Fibroblast of lung (primary cell): ENCODE data around the gene ERLIN1. TPM values are rescaled to one million over a fixed set of nuclear protein-coding genes. Genes with fewer than 3 reads are reported as not detected.

ENCODE experiments used
- DNase-seq, 2 donors: peaks; one replicate each; pipeline versions ENCODE4 v3.0.0 to v3.0.0-alpha.2; 2010; ENCODE audit warnings: low read depth in 2 of 2
- H2AFZ ChIP-seq: 2 replicates; pipeline ENCODE4 v1.5.1; 2012; ENCODE audit warnings: low read length, control low read depth, inconsistent platforms
- H3K27ac ChIP-seq: 2 replicates; pipeline ENCODE4 v1.5.1; 2011; ENCODE audit warnings: low read length, control low read depth; ENCODE audit not compliant: insufficient read depth
- H3K27me3 ChIP-seq: 2 replicates; pipeline ENCODE4 v1.5.1; 2011; ENCODE audit warnings: mild to moderate bottlenecking, low read length; ENCODE audit not compliant: control insufficient read depth, insufficient read depth
- H3K36me3 ChIP-seq: 2 replicates; pipeline ENCODE4 v1.5.1; 2011; ENCODE audit warnings: low read length; ENCODE audit not compliant: control insufficient read depth, insufficient read depth
- H3K4me1 ChIP-seq: 2 replicates; pipeline ENCODE4 v1.5.1; 2011; ENCODE audit warnings: low read length; ENCODE audit not compliant: control insufficient read depth, insufficient read depth; ENCODE audit errors: extremely low read depth
- H3K4me2 ChIP-seq: 2 replicates; pipeline ENCODE4 v1.5.1; 2011; ENCODE audit warnings: low read length, control low read depth; ENCODE audit not compliant: insufficient read depth; ENCODE audit errors: extremely low read depth
- H3K4me3 ChIP-seq, 4 experiments: fragments of 200-600 bp in 1 of 4; sonication (generic) in 1 of 4; replicated peaks in 1 of 4; 2 replicates each; pipeline ENCODE4 v1.5.1; 2011 to 2016; ENCODE audit warnings: low read length in 4 of 4, low read depth in 3 of 4, mild to moderate bottlenecking in 3 of 4, control low read depth in 2 of 4, inconsistent platforms in 1 of 4, mixed read lengths in 1 of 4; ENCODE audit not compliant: insufficient read depth in 1 of 4; ENCODE audit errors: control extremely low read depth in 1 of 4
- H3K79me2 ChIP-seq: 2 replicates; pipeline ENCODE4 v1.5.1; 2012; ENCODE audit warnings: mild to moderate bottlenecking, low read length, inconsistent platforms; ENCODE audit not compliant: control insufficient read depth, insufficient read depth
- H3K9ac ChIP-seq: 2 replicates; pipeline ENCODE4 v1.5.1; 2011; ENCODE audit warnings: mild to moderate bottlenecking, low read length, control low read depth; ENCODE audit not compliant: insufficient read depth
- H3K9me3 ChIP-seq: 2 replicates; pipeline ENCODE4 v1.5.1; 2012; ENCODE audit warnings: low read depth, low read length; ENCODE audit not compliant: control insufficient read depth, insufficient read depth
- H4K20me1 ChIP-seq: 2 replicates; pipeline ENCODE4 v1.5.1; 2011; ENCODE audit warnings: low read length; ENCODE audit not compliant: control insufficient read depth, insufficient read depth; ENCODE audit errors: extremely low read depth
- CTCF ChIP-seq, 2 donors: IDR thresholded peaks in 1 of 2; conservative IDR thresholded peaks in 1 of 2; 1 replicate in 1 of 2; 2 replicates in 1 of 2; pipeline ENCODE4 v1.5.1; 2011 to 2012; ENCODE audit warnings: low read length in 2 of 2, control low read depth in 1 of 2, inconsistent platforms in 1 of 2, low read depth in 1 of 2, mild to moderate bottlenecking in 1 of 2
- EZH2 ChIP-seq: IDR thresholded peaks from 2 replicates; pipeline ENCODE4 v1.5.1; 2012; ENCODE audit warnings: low read length, control low read depth, mild to moderate bottlenecking; ENCODE audit errors: missing control alignments
- polyA plus RNA-seq, 2 donors: library from polyadenylated mRNA; depleted of rRNA in 1 of 2; stranded (reverse) in 1 of 2; unstranded in 1 of 2; fragments of >200 nt; gene quantifications; 2 replicates each; pipeline ENCODE4 v1.2.1, GENCODE V29; 2011 to 2012; ENCODE audit warnings: missing spikeins in 1 of 2
- total RNA-seq: library from RNA; depleted of rRNA; stranded (reverse); fragments of >200 nt; gene quantifications from 2 replicates; pipeline ENCODE4 v1.2.1, GENCODE V29; 2014

ERLIN1 gene
- total and polyA plus RNA-seq, 2 donors (not counting 1 experiment from before 2014, with no cell fraction given): 52.8 to 74.7 TPM

- no peaks in the 10 kb centered on the region for H3K27me3 ChIP-seq
- H3K4me3 ChIP-seq: no peak overlapping the region
- H3K27ac ChIP-seq: no peak overlapping the region
- no peak for DNase-seq
- no peaks in the 10 kb centered on the region for H4K20me1 ChIP-seq
- TF ChIP-seq CTCF (conservative IDR thresholded peaks at IDR 0.05 in 1 of 2, IDR thresholded peaks at IDR 0.05 in 1 of 2; ENCODE audit: low read depth in 1 of 2, low read length in 2 of 2) (no peak), EZH2 (no peak)
- H3K36me3 ChIP-seq: no peaks in the 10 kb centered on the region
- no peak overlapping the region for H2AFZ ChIP-seq
- no peaks in the 10 kb centered on the region for H3K9me3 ChIP-seq
- H3K79me2 ChIP-seq: no peaks in the 10 kb centered on the region
- no peak overlapping the region for H3K4me2 ChIP-seq
- H3K9ac ChIP-seq: no peak overlapping the region
- H3K4me1 ChIP-seq: no peaks in the 10 kb centered on the region
Measured at GRCh38 chr10:100163704-100164621, 21.9 kb downstream of the ERLIN1 start.

- no peak for TF ChIP-seq CTCF (conservative IDR thresholded peaks at IDR 0.05 in 1 of 2, IDR thresholded peaks at IDR 0.05 in 1 of 2; ENCODE audit: low read depth in 1 of 2, low read length in 2 of 2)
- no peak for TF ChIP-seq EZH2
- Histone ChIP-seq H3K79me2 (no peaks in the 10 kb centered on the region), H4K20me1 (no peaks in the 10 kb centered on the region), H3K9me3 (no peaks in the 10 kb centered on the region), H3K9ac (no peak overlapping the region), H3K27ac (no peak overlapping the region), H3K4me3 (no peak overlapping the region), H3K27me3 (no peaks in the 10 kb centered on the region), H3K4me2 (no peak overlapping the region), H3K4me1 (no peaks in the 10 kb centered on the region), H3K36me3 (no peaks in the 10 kb centered on the region), H2AFZ (no peak overlapping the region)
- DNase-seq: no peak
Measured at GRCh38 chr10:100162696-100163095, 23.1 kb downstream of the ERLIN1 start.

- H3K27ac ChIP-seq: no peak overlapping the region
- H3K4me3 ChIP-seq: no peak overlapping the region
- H3K9me3 ChIP-seq: no peaks in the 10 kb centered on the region
- peaks cover 2% of the 10 kb centered on the region for H3K36me3 ChIP-seq
- H3K4me1 ChIP-seq: no peaks in the 10 kb centered on the region
- H3K27me3 ChIP-seq: no peaks in the 10 kb centered on the region
- no peak for DNase-seq
- TF ChIP-seq EZH2 (no peak), CTCF (conservative IDR thresholded peaks at IDR 0.05 in 1 of 2, IDR thresholded peaks at IDR 0.05 in 1 of 2; ENCODE audit: low read depth in 1 of 2, low read length in 2 of 2) (no peak)
- H3K79me2 ChIP-seq: no peaks in the 10 kb centered on the region
- no peak overlapping the region for H3K4me2 ChIP-seq
- H2AFZ ChIP-seq: no peak overlapping the region
- H4K20me1 ChIP-seq: no peaks in the 10 kb centered on the region
- H3K9ac ChIP-seq: no peak overlapping the region
Measured at GRCh38 chr10:100158044-100158805, 27.6 kb downstream of the ERLIN1 start.
